Measurements from ENCODE around the gene DNAH6. TPM values are rescaled to one million over a fixed set of nuclear protein-coding genes. Genes with fewer than 3 reads are reported as not detected.
A peak's percentile ranks its signal among the peaks of the same experiment; 100 is the strongest.
"Not testable (repeated sequence)": the region's sequence is repeated elsewhere in the genome, so short reads cannot be mapped to it uniquely, and the experiment has no call there.

The DNAH6 gene
- total RNA-seq, 2 experiments from 2014 or later: 0.45 to 0.50 TPM

GRCh38 chr2:84519332-84519957 is 3.1 kb downstream of the DNAH6 start:
- H3K27ac Mint-ChIP-seq: no peak overlapping the region
- H3K36me3 Mint-ChIP-seq (ENCODE audit: low read depth): no peaks in the 10 kb centered on the region
- POLR2A ChIA-PET: interaction anchor here (1.5 kb wide), 1 partner anchor 363 kb away, joined by 4 read pairs; no protein-coding TSS in a partner anchor
- H3K27me3 Mint-ChIP-seq: peaks cover 27% of the 10 kb centered on the region
- H3K4me3 Mint-ChIP-seq: no peak overlapping the region
- peaks cover 2% of the 10 kb centered on the region for H3K9me3 Mint-ChIP-seq
- peaks cover 18% of the 10 kb centered on the region for H3K4me1 Mint-ChIP-seq
- CTCF ChIA-PET: interaction anchor here (1.2 kb wide), 1 partner anchor 406 kb away, joined by 3 read pairs; no protein-coding TSS in a partner anchor
- DNase-seq: no peak

GRCh38 chr2:84526562-84526961 is 10.3 kb downstream of the DNAH6 start:
- H3K9me3 Mint-ChIP-seq: peaks cover 2% of the 10 kb centered on the region
- H3K27ac Mint-ChIP-seq: no peak overlapping the region
- H3K4me1 Mint-ChIP-seq: no peaks in the 10 kb centered on the region
- CTCF ChIA-PET: interaction anchor here (1.1 to 2.2 kb wide), 5 partner anchors 10 to 338 kb away, joined by 3 to 7 read pairs (median 4); partner anchors contain the start of gene DNAH6
- POLR2A ChIA-PET: no interaction called here
- DNase-seq: no peak
- H3K36me3 Mint-ChIP-seq (ENCODE audit: low read depth): no peaks in the 10 kb centered on the region
- peaks cover 2% of the 10 kb centered on the region for H3K27me3 Mint-ChIP-seq
- no peak overlapping the region for H3K4me3 Mint-ChIP-seq

DNA sequence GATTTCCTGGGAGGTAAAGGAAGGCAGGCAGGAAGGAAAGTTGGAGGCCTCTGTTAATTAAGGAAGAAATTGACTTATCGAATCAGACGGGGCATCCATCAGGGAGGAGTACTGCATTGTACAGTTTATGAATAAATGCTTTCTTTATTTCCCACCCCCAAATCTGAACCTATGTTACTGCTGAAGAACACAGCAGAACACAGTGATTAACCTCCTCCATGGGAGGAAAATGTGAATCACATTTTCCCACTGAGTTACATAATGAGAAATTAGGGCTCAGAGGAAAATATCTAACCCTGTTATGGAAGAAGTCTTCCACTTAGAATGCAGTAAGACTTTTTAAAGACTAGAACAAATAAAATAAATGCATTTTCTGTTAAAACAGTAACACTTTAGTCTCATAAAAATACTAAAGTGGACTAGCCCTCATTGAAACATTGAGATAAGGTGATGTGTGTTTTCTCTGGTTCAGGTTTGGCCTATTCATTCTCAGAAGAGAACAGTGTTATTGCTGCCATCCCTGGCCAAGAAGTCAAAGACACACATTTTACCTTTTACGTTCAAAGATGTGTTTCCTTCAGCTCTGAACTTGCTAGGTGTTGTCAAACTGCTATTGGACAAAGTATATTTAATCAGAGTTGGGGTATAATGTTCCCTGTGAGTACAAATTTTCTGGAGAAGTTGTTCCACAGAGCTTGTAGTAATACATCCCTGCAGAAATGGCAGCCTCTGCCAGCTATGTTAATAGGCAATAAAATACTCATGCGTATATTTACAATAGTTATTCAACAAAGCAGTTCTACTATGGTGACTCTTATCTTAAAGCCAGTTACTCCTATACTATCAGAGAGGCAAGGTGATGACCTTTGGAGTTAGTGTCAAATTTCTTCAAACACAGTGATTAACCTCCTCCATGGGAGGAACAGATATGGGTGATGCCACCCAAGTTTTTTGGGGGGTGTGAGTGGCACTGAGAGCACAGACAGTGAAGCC is 11.1 kb downstream of the DNAH6 start:
- Mint-ChIP-seq H3K9me3 (peaks cover 2% of the 10 kb centered on the region), H3K27ac (no peak overlapping the region), H3K4me1 (no peaks in the 10 kb centered on the region), H3K27me3 (peaks cover 2% of the 10 kb centered on the region), H3K4me3 (no peak overlapping the region), H3K36me3 (ENCODE audit: low read depth) (no peaks in the 10 kb centered on the region)
- POLR2A ChIA-PET: no interaction called here
- CTCF ChIA-PET: interaction anchor here (1.2 to 2.2 kb wide), 4 partner anchors 9 to 16 kb away, joined by 3 to 7 read pairs (median 4); partner anchors contain the start of gene DNAH6
- no peak for DNase-seq

- Mint-ChIP-seq H3K4me1 (peaks cover 3% of the 10 kb centered on the region), H3K27ac (no peak overlapping the region)
- CTCF ChIA-PET: no interaction called here
Observed at GRCh38 chr2:84532291-84532690, 16.0 kb downstream of the DNAH6 start.

DNA sequence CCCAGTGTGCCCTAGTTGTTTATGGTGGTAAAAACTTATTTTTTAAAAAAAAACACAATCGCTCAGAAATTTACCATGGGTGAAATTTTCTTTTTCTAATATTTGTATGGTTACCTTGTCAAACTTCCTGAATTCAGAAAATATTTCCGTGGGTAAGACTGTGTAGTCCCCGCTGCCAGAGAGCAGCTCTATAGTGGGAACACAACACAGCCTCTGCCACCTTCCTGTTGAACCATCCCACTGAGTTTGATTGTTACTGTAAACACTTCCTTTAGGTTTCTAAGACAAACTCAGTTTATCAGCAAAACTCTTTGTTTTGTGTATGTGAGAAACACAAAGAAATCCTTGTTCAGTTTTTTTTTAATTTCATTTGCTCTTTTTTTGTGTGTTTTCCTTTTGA is 17.9 kb downstream of the DNAH6 start:
- Mint-ChIP-seq H3K36me3 (ENCODE audit: low read depth) (peaks cover 1% of the 10 kb centered on the region), H3K4me1 (peaks cover 6% of the 10 kb centered on the region), H3K27me3 (no peaks in the 10 kb centered on the region), H3K4me3 (no peak overlapping the region), H3K27ac (no peak overlapping the region), H3K9me3 (no peaks in the 10 kb centered on the region)
- CTCF ChIA-PET: no interaction called here
- POLR2A ChIA-PET: no interaction called here
- DNase-seq: no peak

More at GRCh38 chr2:84532291-84532690, 16.0 kb downstream of the DNAH6 start:
- no peaks in the 10 kb centered on the region for H3K9me3 Mint-ChIP-seq
- H3K27me3 Mint-ChIP-seq: no peaks in the 10 kb centered on the region
- DNase-seq: no peak
- H3K36me3 Mint-ChIP-seq (ENCODE audit: low read depth): no peaks in the 10 kb centered on the region
- H3K4me3 Mint-ChIP-seq: no peak overlapping the region
- POLR2A ChIA-PET: no interaction called here

DNA sequence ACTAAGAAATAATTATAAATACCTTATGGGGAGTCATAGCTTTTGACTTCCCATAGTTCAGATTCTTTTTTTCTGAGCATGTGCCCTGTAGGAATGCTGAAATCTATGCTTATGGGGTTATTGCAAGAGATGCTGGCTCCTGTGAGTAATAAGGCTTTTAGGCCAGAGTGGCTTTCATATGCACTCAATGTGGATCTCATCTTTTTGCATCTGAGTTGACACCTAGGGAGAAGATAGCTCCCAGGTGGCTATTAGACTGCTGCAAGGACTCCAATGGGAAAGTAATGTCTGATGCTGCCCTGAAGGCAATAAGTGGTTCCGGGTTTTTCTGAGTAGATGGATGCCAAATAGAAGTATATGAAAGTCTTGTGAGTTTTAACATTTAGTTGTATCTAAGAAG is 21.0 kb downstream of the DNAH6 start:
- peaks cover 5% of the 10 kb centered on the region for H3K36me3 Mint-ChIP-seq (ENCODE audit: low read depth)
- H3K4me3 Mint-ChIP-seq: no peak overlapping the region
- CTCF ChIA-PET: interaction anchor here (1.8 kb wide), 1 partner anchor 10 kb away, joined by 7 read pairs; no protein-coding TSS in a partner anchor
- H3K4me1 Mint-ChIP-seq: peaks cover 17% of the 10 kb centered on the region
- no peak for DNase-seq
- no peak overlapping the region for H3K27ac Mint-ChIP-seq
- no peaks in the 10 kb centered on the region for H3K9me3 Mint-ChIP-seq
- POLR2A ChIA-PET: no interaction called here
- H3K27me3 Mint-ChIP-seq: no peaks in the 10 kb centered on the region

DNA sequence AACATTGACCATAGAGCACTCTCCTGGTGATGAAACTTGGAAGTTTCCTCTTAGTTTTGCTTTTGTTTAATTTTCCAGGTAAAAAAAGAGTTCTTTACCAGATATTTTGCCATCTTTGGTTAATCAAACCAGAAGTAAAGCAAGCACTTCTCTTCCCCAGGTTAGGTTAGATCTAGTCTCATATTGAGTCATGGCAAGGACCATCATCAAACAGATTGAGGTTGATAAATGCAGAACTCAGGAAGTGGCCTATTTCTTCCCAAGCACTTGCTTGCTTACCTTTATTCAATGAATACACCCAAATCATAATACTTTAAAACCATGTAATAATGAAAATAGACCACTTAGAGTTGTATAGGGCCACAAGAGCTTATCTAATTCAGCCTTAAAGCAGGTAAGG is 23.4 kb downstream of the DNAH6 start:
- DNase-seq: no peak
- H3K4me3 Mint-ChIP-seq: no peak overlapping the region
- no peak overlapping the region for H3K27ac Mint-ChIP-seq
- peaks cover 5% of the 10 kb centered on the region for H3K36me3 Mint-ChIP-seq (ENCODE audit: low read depth)
- CTCF ChIA-PET: interaction anchor here (1.6 kb wide), 1 partner anchor 13 kb away, joined by 4 read pairs; no protein-coding TSS in a partner anchor
- H3K9me3 Mint-ChIP-seq: no peaks in the 10 kb centered on the region
- no peaks in the 10 kb centered on the region for H3K27me3 Mint-ChIP-seq
- H3K4me1 Mint-ChIP-seq: peaks cover 14% of the 10 kb centered on the region
- POLR2A ChIA-PET: no interaction called here

GRCh38 chr2:84545005-84545404 is 28.7 kb downstream of the DNAH6 start:
- H3K4me1 Mint-ChIP-seq: peaks cover 3% of the 10 kb centered on the region
- POLR2A ChIA-PET: no interaction called here
- no peak overlapping the region for H3K27ac Mint-ChIP-seq
- no peaks in the 10 kb centered on the region for H3K27me3 Mint-ChIP-seq
- no peaks in the 10 kb centered on the region for H3K9me3 Mint-ChIP-seq
- DNase-seq: no peak
- peaks cover 2% of the 10 kb centered on the region for H3K36me3 Mint-ChIP-seq (ENCODE audit: low read depth)
- CTCF ChIA-PET: no interaction called here
- H3K4me3 Mint-ChIP-seq: no peak overlapping the region

DNA sequence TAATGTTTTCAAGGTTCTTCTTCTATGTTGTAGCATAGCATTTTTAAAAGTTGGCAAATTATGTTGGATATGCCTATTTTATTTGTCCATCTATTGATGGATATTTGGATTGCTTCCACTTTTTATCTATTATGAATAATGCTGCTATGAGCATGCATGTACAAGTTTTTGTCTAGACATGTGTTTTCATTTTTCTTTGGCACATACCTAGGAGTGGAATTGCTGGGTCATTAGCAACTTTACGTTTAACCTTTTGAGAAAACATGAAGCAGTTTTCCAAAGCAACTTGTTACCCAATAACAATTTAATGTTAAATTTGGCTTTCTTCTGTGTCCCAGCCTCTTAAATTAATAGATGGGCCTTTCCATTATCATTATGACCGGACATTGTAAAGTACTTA is 30.3 kb downstream of the DNAH6 start:
- no peaks in the 10 kb centered on the region for H3K4me1 Mint-ChIP-seq
- H3K36me3 Mint-ChIP-seq (ENCODE audit: low read depth): no peaks in the 10 kb centered on the region
- no peaks in the 10 kb centered on the region for H3K9me3 Mint-ChIP-seq
- no peaks in the 10 kb centered on the region for H3K27me3 Mint-ChIP-seq
- ChIA-PET POLR2A (no interaction called here), CTCF (no interaction called here)
- no peak for DNase-seq
- no peak overlapping the region for H3K27ac Mint-ChIP-seq
- H3K4me3 Mint-ChIP-seq: no peak overlapping the region

DNA sequence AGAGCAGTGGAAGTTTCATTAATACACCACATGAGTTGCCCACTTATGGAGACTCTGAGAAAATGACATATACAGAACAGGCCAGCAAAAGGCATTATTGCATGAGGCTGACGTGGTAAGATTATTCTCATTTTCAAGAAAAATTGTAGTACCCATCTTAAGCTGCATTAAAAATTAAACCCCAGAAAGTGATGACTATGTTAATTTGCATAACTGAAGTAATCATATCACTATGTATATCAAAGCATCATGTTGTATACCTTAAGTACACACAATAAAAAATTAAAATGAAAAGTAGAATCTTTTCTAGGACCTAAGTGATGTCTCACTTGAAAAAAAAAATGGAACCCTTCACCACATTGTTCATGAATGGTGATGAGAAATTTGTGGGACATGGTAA is 32.0 kb downstream of the DNAH6 start:
- ChIA-PET CTCF (no interaction called here), POLR2A (no interaction called here)
- Mint-ChIP-seq H3K4me3 (no peak overlapping the region), H3K9me3 (no peaks in the 10 kb centered on the region), H3K27ac (no peak overlapping the region), H3K36me3 (ENCODE audit: low read depth) (no peaks in the 10 kb centered on the region), H3K27me3 (no peaks in the 10 kb centered on the region), H3K4me1 (no peaks in the 10 kb centered on the region)
- no peak for DNase-seq

GRCh38 chr2:84550916-84551315 is 34.6 kb downstream of the DNAH6 start:
- ChIA-PET POLR2A (no interaction called here), CTCF (no interaction called here)
- no peak for DNase-seq
- H3K27ac Mint-ChIP-seq: no peak overlapping the region
- H3K36me3 Mint-ChIP-seq (ENCODE audit: low read depth): no peaks in the 10 kb centered on the region
- no peak overlapping the region for H3K4me3 Mint-ChIP-seq
- H3K9me3 Mint-ChIP-seq: no peaks in the 10 kb centered on the region
- peaks cover 2% of the 10 kb centered on the region for H3K4me1 Mint-ChIP-seq
- H3K27me3 Mint-ChIP-seq: no peaks in the 10 kb centered on the region

DNA sequence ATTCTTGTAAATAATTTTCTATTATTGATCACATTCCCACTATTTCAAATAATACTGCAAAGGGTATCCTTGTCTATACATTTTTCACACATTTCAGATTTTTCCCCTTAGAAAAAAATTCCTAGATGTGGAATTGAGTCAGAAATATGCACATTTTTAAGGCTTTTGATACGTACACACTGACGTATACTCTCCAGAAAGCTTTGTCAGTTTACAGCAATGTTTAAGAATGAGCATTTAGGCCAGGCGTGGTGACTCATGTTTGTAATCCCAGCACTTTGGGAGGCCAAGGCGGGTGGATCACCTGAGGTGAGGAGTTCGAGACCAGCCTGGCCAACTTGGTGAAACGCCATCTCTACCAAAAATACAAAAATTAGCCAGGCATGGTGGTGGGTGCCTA is 35.2 kb downstream of the DNAH6 start:
- POLR2A ChIA-PET; H3K27ac Mint-ChIP-seq; DNase-seq; H3K27me3 Mint-ChIP-seq; H3K4me3 Mint-ChIP-seq; H3K4me1 Mint-ChIP-seq; H3K9me3 Mint-ChIP-seq; H3K36me3 Mint-ChIP-seq (ENCODE audit: low read depth): not testable (repeated sequence)
- CTCF ChIA-PET: interaction anchor here (0.7 kb wide), 1 partner anchor 72 kb away, joined by 3 read pairs; no protein-coding TSS in a partner anchor

DNA sequence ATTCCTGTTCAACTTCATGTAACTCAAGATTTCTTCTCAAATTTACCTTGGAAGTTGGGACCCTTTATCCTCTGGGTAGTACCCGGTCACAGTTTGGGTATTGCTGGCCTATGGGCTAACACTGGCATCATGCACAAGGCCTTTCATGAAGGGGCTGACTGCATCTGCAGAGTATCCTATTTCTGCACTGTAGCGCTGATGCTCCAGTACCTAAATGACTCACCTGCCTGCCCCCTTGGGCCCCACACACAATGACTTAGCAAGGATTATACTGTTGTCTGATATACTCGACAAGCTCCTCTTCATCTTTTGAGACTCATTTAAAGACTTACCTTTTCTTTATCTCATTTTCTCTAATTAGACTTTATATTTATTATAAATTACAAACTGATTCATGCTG is 39.9 kb downstream of the DNAH6 start:
- H3K27ac Mint-ChIP-seq: no peak overlapping the region
- H3K4me3 Mint-ChIP-seq: no peak overlapping the region
- H3K9me3 Mint-ChIP-seq: peaks cover 8% of the 10 kb centered on the region
- ChIA-PET CTCF (no interaction called here), POLR2A (no interaction called here)
- H3K36me3 Mint-ChIP-seq (ENCODE audit: low read depth): peaks cover 3% of the 10 kb centered on the region
- DNase-seq: peak; percentile 40
- peaks cover 4% of the 10 kb centered on the region for H3K4me1 Mint-ChIP-seq
- H3K27me3 Mint-ChIP-seq: no peaks in the 10 kb centered on the region

All from activated CD4-positive, alpha-beta memory T cell treated with anti-CD3 and anti-CD28 coated beads, Interleukin-2, amount 10 ng/mL, durations not matched to agents 7 days and 5 days (primary cell).